Large intestine (tissue), 3 donors: ENCODE data around the gene AFAP1. TPM values are rescaled to one million over a fixed set of nuclear protein-coding genes. Genes with fewer than 3 reads are reported as not detected.

Experiments
- DNase-seq, 2 donors: peaks; one replicate each; pipeline versions ENCODE4 v3.0.0 to v3.0.0-alpha.2; 2013
- H3K27ac ChIP-seq: one replicate; pipeline ENCODE4 v1.5.1; 2013; ENCODE audit warnings: low read length
- H3K27me3 ChIP-seq: 2 replicates; pipeline ENCODE4 v1.6.1; 2013; ENCODE audit warnings: low read length; ENCODE audit not compliant: control insufficient read depth, insufficient read depth
- H3K36me3 ChIP-seq: 2 replicates; pipeline ENCODE4 v1.6.1; 2013; ENCODE audit warnings: low read length; ENCODE audit not compliant: control insufficient read depth, insufficient read depth
- H3K4me1 ChIP-seq: one replicate; pipeline ENCODE4 v1.6.1; 2013; ENCODE audit warnings: low read length; ENCODE audit not compliant: control insufficient read depth, insufficient read depth
- H3K4me3 ChIP-seq: one replicate; pipeline ENCODE4 v1.5.1; 2013; ENCODE audit warnings: low read length
- H3K9me3 ChIP-seq: one replicate; pipeline ENCODE4 v1.6.1; 2013; ENCODE audit warnings: mild to moderate bottlenecking, low read depth, low read length, moderate library complexity; ENCODE audit not compliant: control insufficient read depth
- WGBS: methylation state at CpG from one replicate; pipeline ENCODE4 v1.1.5; 2013; ENCODE audit warnings: low lambda C conversion rate; ENCODE audit not compliant: insufficient coverage; 5-methylcytosine and 5-hydroxymethylcytosine counted together
- polyA plus RNA-seq: library from polyadenylated mRNA; unstranded; fragments of 120-200 nt; gene quantifications from one replicate; pipeline ENCODE4 v1.2.1, GENCODE V29; 2013

AFAP1 gene
- polyA plus RNA-seq, 1 donor: 19.3 TPM

DNA sequence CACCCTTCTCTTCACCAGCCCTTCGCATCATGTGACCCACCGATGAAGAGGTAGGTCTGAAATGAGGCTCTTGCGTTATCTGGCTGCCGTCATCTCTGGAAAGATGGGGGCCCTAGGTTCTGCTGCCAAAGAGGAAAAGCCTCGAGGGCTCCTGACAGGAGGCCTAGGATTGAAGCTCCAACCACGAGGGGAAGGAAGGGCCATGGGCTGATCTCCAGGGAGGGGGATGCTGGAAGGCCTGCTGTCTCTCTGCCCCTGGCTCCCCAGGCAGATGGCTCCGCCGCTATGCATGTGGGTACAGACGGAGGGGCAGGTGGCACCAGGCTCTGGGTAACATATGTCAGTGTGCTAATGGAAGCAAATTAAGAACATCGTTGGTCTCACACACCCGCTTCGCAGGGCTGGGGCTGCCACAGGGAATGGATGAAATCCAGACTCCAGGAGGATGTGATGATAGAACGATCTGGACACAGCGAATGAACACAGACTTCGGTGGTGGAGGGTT is 44.9 kb downstream of the AFAP1 start:
- Histone ChIP-seq H3K9me3 (no peaks in the 10 kb centered on the region), H3K4me1 (no peaks in the 10 kb centered on the region), H3K27me3 (no peaks in the 10 kb centered on the region), H3K27ac (peak overlapping the region; percentile 20), H3K36me3 (peaks cover 4% of the 10 kb centered on the region), H3K4me3 (no peak overlapping the region)
- WGBS: no CpG with 5 or more reads among the region's 15 CpGs
- DNase-seq: no peak

DNA sequence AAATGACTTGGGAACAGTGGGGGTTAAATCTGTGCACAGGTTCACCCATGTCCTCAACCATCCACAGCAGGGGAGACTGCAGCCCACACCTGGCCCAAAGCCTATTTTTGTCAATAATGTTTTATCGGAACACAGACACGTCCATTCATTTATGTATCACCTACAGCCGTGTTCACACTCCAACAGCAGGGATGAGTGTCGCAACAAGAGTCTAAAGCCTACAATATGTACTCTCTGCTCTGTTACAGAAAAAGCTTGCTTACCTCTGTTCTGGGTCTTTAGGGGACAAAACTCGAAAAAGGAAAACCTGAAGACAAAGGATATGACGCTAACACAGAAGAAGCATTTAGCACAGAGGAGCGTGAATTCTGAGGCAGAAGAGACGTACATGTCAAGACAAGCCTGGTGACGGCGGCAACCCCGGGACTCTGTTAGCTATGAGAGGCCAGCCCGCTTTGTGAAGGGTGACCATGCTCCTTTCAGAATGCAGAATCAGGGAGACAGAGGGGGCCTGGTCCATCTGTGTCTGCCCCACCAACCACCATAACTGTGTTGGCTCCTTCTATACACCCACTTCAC is 45.5 kb downstream of the AFAP1 start:
- Histone ChIP-seq H3K36me3 (peaks cover 4% of the 10 kb centered on the region), H3K27me3 (no peaks in the 10 kb centered on the region), H3K9me3 (no peaks in the 10 kb centered on the region), H3K27ac (peak overlapping the region; percentile 20), H3K4me3 (no peak overlapping the region), H3K4me1 (no peaks in the 10 kb centered on the region)
- DNase-seq: no peak
- WGBS: 90% methylated on average over 2 of the region's 12 CpGs

DNA sequence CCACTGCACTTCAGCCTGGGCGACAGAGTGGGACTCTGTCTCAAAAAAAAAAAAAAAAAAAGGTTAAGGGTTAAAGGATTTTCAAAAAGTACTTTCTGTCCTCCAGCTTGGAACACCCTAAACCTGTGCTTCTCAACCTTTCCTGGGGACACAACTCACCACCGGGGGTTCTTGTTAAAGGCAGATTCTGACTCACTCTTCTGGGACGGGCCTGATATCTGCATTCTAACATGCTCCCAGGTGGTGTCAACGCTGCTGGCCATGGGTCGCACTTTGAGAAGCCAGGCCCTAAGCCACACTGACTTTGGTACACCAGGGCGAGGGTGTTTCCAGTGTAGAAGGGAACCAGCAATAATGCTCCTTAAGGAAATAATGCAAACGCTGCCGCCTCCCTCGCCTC is 46.1 kb downstream of the AFAP1 start:
- no peak overlapping the region for H3K4me3 ChIP-seq
- no peak overlapping the region for H3K27ac ChIP-seq
- no peaks in the 10 kb centered on the region for H3K27me3 ChIP-seq
- H3K36me3 ChIP-seq: peaks cover 4% of the 10 kb centered on the region
- H3K4me1 ChIP-seq: no peaks in the 10 kb centered on the region
- no peak for DNase-seq
- 80% methylated on average over 1 of the region's 9 CpGs for whole genome bisulfite sequencing
- H3K9me3 ChIP-seq: no peaks in the 10 kb centered on the region

DNA sequence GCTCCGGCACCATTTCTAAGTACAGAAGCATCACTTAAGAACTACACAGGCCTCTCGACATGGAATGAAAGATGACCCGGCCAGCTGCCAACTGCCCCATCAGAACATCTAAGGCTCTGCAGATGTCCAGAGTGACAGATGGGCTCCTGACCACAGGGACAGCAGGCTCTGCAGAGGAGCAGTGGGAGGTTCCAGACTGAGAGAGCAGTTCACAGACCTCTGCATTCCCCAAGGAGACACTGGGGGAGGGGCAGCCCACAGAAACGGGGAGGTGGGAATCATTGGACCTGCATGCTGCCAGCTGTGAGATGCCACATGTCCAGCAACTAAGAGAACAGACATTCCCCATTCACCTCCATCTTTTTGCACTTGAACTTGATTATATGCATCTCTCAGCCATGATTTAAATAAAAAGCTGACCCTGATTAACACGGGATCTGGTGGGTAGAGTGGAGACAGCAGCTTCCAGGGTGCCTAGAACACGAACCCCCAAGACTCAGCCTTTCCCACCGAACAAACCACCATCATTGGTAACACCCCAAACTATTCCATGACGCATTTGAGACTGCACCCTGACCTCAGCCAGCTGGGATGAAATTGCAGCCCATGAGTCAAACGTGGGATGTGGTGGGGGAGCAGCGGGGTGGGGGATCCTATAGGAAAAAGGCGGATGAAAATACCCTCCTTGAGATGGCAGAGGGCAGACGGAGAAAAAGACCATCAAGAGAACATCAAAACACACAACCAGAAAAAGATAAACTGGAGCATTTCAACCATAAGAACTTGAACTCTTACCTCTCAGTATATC is 47.2 kb downstream of the AFAP1 start:
- H3K27ac ChIP-seq: no peak overlapping the region
- no peaks in the 10 kb centered on the region for H3K4me1 ChIP-seq
- peaks cover 4% of the 10 kb centered on the region for H3K36me3 ChIP-seq
- no peaks in the 10 kb centered on the region for H3K27me3 ChIP-seq
- H3K9me3 ChIP-seq: no peaks in the 10 kb centered on the region
- H3K4me3 ChIP-seq: no peak overlapping the region
- no CpG with 5 or more reads among the region's 12 CpGs for WGBS
- no peak for DNase-seq

DNA sequence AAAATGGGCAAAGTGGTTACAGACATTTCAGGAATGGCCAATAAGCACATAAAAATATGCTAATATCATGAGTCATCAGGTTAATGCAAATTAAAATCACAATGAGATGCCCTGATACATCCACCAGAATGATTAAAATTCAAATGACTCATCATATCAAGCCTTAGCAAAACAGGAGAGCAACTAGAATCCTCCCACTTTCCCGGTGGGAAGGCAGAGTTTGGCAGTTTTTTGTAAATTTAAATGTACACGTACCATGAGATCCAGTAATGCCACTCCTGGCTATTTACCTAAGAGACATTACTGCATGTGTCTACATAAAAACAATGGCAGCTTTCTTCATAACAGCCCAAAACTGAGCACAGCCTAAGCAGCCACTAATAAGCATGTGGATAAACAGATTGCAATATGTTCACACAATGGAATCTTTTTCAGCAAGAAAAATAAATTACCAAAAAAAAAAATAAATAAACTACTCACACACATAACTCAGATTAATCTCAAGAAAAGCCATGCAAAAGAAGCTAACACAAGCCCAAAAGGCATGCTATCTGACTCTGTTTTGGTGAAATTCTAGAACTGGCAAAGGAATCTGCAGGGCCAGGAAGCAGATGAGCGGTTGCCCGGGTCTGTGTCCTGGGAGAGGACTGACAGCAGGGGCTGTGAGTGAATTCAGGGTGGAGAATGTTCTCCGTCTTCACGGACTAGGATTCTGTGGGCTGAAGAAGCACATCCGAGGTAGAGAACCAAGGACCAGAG is 48.8 kb downstream of the AFAP1 start:
- Histone ChIP-seq H3K27me3 (no peaks in the 10 kb centered on the region), H3K9me3 (no peaks in the 10 kb centered on the region), H3K27ac (no peak overlapping the region), H3K4me3 (no peak overlapping the region), H3K36me3 (peaks cover 4% of the 10 kb centered on the region), H3K4me1 (no peaks in the 10 kb centered on the region)
- DNase-seq: no peak
- WGBS: no CpG with 5 or more reads among the region's 7 CpGs

DNA sequence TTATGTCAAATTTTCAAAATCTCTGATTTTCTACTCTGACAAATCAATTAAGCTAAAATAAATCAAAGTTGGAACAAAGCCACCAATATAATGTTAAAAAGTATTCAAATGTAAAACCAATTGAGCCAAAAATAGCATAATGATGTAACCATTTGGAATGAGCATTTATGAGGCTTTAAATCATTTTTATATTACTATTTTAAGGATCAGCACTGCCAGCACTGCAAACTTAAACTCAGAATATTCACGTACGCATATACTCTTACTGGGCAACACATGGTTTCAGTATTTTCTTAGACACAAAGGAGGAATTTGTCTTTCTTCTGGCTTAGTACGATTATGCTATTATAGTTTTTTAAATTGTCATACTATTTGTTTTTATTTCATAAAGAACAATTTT is 52.2 kb downstream of the AFAP1 start:
- no peaks in the 10 kb centered on the region for H3K9me3 ChIP-seq
- no peaks in the 10 kb centered on the region for H3K27me3 ChIP-seq
- H3K36me3 ChIP-seq: no peaks in the 10 kb centered on the region
- no peak overlapping the region for H3K4me3 ChIP-seq
- 79% methylated on average over 3 of the region's 3 CpGs for WGBS
- DNase-seq: no peak
- no peak overlapping the region for H3K27ac ChIP-seq
- H3K4me1 ChIP-seq: no peaks in the 10 kb centered on the region

DNA sequence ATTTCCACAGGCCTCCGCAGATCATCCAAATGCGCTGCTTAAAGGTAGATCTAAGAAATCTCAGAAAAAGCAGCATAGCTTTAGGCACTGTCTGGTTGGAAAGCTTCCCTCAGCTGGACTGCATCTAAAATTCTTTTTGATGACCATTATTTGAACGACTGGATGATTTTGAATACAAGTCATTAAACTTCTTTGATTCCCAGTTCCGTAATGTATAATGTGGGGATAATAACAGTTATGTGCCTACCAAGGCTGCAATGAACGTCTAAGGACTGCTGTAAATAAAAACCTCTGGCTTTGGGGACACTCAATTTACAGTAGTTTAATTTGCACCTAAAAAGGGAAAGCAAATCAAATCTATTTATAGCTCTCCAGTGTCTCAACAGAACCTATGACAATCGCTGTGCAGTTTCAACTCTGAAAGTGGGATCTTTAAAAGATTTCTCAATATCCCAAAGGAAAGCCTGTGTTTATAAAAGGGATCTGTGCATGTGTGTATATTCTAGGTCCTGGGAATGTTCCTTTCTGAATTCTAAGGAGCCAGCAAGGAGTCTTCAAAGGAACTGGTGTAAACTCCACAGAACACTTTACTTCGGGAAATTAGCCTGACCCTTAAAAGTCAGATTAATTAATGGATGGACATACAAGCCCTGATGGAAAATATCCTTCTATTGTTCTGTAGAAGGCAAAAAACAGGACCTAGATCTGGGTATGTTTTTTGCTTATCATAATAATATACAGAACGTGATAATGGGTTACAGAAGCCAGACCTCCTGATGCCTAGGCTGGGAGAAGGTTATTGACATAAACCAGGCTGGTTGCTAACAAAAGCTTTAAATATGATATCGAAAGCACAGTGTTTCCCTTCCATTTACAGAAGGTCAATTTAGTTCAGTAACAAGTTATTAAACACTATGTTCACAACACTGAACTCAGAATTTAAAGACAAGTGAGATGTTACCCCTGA is 53.4 kb downstream of the AFAP1 start:
- no peak for DNase-seq
- Histone ChIP-seq H3K27me3 (no peaks in the 10 kb centered on the region), H3K36me3 (no peaks in the 10 kb centered on the region), H3K4me1 (no peaks in the 10 kb centered on the region), H3K4me3 (no peak overlapping the region), H3K9me3 (no peaks in the 10 kb centered on the region), H3K27ac (peak overlapping the region; percentile 41)
- 60% methylated on average over 2 of the region's 9 CpGs for WGBS

DNA sequence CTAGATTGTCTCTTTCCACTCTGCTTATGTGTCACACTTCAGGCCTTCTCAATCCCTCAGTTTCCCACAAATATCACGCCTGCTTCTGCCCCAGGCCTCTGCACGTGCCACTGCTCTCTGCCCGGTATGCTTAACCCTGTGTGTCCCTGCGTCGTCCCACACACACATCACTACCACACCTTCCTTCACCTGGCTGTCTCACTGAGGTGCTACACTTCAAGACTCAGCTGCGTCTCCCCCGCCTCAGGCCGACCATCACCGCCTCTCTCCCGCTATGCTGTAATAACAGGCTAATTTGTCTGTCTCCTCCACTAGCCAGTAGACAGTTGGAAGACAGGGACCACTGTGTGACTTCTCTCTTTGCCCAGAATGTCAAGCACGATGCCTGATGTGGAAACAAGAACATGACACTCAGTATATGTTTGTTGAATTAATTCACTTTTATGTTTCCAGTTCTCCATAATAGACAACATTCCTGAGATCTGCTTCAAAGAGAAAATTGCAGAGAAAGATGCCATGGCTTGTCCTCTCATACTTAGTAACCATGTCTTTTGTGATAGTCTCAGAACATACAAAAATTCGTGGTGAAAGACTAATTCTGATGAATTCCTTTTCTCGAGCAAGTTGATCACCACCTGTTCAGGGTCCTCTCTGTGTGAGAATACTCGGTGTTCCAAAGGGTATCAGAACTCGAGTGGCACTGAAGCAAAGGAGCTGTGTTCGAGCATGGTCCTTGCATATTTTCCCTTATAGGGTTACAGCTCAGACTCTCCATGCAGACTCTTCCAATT is 54.2 kb downstream of the AFAP1 start:
- WGBS: no CpG with 5 or more reads among the region's 16 CpGs
- Histone ChIP-seq H3K4me3 (no peak overlapping the region), H3K4me1 (no peaks in the 10 kb centered on the region), H3K36me3 (no peaks in the 10 kb centered on the region), H3K9me3 (no peaks in the 10 kb centered on the region), H3K27ac (peak overlapping the region; percentile 41), H3K27me3 (no peaks in the 10 kb centered on the region)
- no peak for DNase-seq

DNA sequence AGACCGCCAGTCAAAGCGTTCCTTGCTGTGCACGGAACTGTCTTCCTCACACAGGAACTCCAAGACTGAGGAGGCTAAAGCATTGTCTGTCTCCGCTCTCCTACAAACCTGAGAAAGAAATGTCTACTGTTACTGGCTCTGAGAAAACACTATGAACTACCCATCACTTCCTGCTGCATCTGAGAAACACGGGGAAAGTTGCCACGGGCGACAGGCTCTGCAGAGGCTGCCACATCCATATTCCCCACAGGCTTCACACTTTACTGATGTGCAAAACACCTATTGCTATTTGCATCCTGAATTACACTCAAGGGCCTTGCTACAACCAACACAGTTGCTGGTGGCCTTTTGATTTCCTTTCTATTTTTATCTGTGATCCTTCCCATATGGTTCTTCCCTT is 59.0 kb downstream of the AFAP1 start:
- 73% methylated on average over 3 of the region's 7 CpGs for WGBS
- Histone ChIP-seq H3K27ac (no peak overlapping the region), H3K9me3 (no peaks in the 10 kb centered on the region), H3K4me1 (peaks cover 4% of the 10 kb centered on the region), H3K4me3 (no peak overlapping the region), H3K27me3 (no peaks in the 10 kb centered on the region), H3K36me3 (no peaks in the 10 kb centered on the region)
- no peak for DNase-seq
